ENCODE measurements around the gene TLR10.

The TLR10 gene

GRCh38 chr4:38791010-38791409 is 8.2 kb upstream of the TLR10 start:
- Histone ChIP-seq H4K8ac (ENCODE audit: low read length) (no peak overlapping the region), H2AK5ac (ENCODE audit: low read length, severe bottlenecking) (no peak overlapping the region), H2BK15ac (ENCODE audit: low read depth, poor library complexity, severe bottlenecking) (no peak overlapping the region), H3K4me1 (ENCODE audit: control insufficient read depth, insufficient read depth, low read depth, low read length) (peaks cover 6% of the 10 kb centered on the region), H2AFZ (ENCODE audit: low read depth, low read length) (no peak overlapping the region), H3K18ac (ENCODE audit: low read depth in 1 of 2, low read length in 2 of 2) (no peak overlapping the region), H3K27ac (ENCODE audit: low read length, poor library complexity, severe bottlenecking) (no peak overlapping the region), H2BK5ac (ENCODE audit: low read depth, low read length, poor library complexity, severe bottlenecking) (no peak overlapping the region), H3K9ac (ENCODE audit: low read length) (no peak overlapping the region), H3K36me3 (ENCODE audit: control insufficient read depth in 1 of 2, insufficient read depth in 2 of 2, low read depth in 1 of 2, low read length in 2 of 2) (no peaks in the 10 kb centered on the region), H3K9me3 (ENCODE audit: control insufficient read depth, low read length) (no peaks in the 10 kb centered on the region), H3K23ac (ENCODE audit: low read length in 2 of 2) (no peak overlapping the region), H4K91ac (ENCODE audit: low read length) (no peak overlapping the region), H3K4me3 (ENCODE audit: insufficient read depth in 1 of 2, low read depth in 1 of 2, low read length in 2 of 2) (no peak overlapping the region), H3K79me1 (replicated peaks; ENCODE audit: low read length, poor library complexity, severe bottlenecking) (no peaks in the 10 kb centered on the region), H3K4me2 (ENCODE audit: low read length, poor library complexity, severe bottlenecking) (no peak overlapping the region), H3K4ac (ENCODE audit: low read depth in 1 of 2, low read length in 2 of 2) (no peak overlapping the region), H2BK12ac (ENCODE audit: low read length in 2 of 2) (no peak overlapping the region), H3K27me3 (ENCODE audit: control insufficient read depth in 1 of 2, insufficient read depth in 1 of 2, low read length in 2 of 2) (no peaks in the 10 kb centered on the region), H2BK120ac (ENCODE audit: low read depth, low read length) (no peak overlapping the region), H3K14ac (ENCODE audit: low read length in 2 of 2) (no peak overlapping the region)
- DNase-seq: no peak
- WGBS: 91% methylated on average over 2 of the region's 2 CpGs

DNA sequence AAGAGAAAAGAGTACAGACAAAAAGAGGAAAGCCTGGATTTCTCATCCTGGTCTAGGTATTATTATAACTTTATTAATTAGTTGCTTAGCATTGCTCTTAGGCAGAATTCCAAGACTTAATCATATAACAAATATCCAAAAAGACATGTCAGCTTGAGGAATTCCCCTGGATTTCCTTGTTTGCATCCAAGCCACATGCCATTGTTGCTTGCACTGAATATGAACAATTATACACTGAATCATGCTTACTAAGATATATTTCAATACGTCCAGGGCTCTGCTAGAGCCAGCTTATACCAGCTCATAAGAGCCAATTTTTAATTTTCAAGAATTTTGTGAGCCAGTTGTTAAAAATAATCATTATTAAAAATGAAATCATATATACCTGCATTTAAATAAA is 5.5 kb upstream of the TLR10 start:
- Histone ChIP-seq H4K8ac (ENCODE audit: low read length) (no peak overlapping the region), H3K79me1 (replicated peaks; ENCODE audit: low read length, poor library complexity, severe bottlenecking) (no peaks in the 10 kb centered on the region), H3K4ac (ENCODE audit: low read depth in 1 of 2, low read length in 2 of 2) (no peak overlapping the region), H2BK12ac (ENCODE audit: low read length in 2 of 2) (no peak overlapping the region), H3K4me2 (ENCODE audit: low read length, poor library complexity, severe bottlenecking) (no peak overlapping the region), H3K9ac (ENCODE audit: low read length) (no peak overlapping the region), H4K91ac (ENCODE audit: low read length) (no peak overlapping the region), H3K23ac (ENCODE audit: low read length in 2 of 2) (no peak overlapping the region), H2AK5ac (ENCODE audit: low read length, severe bottlenecking) (no peak overlapping the region), H3K27ac (ENCODE audit: low read length, poor library complexity, severe bottlenecking) (no peak overlapping the region), H3K4me1 (ENCODE audit: control insufficient read depth, insufficient read depth, low read depth, low read length) (peaks cover 6% of the 10 kb centered on the region), H3K18ac (ENCODE audit: low read depth in 1 of 2, low read length in 2 of 2) (no peak overlapping the region), H2BK15ac (ENCODE audit: low read depth, poor library complexity, severe bottlenecking) (no peak overlapping the region), H3K4me3 (ENCODE audit: insufficient read depth in 1 of 2, low read depth in 1 of 2, low read length in 2 of 2) (no peak overlapping the region), H3K27me3 (ENCODE audit: control insufficient read depth in 1 of 2, insufficient read depth in 1 of 2, low read length in 2 of 2) (no peaks in the 10 kb centered on the region), H2AFZ (ENCODE audit: low read depth, low read length) (no peak overlapping the region), H3K9me3 (ENCODE audit: control insufficient read depth, low read length) (no peaks in the 10 kb centered on the region), H2BK120ac (ENCODE audit: low read depth, low read length) (no peak overlapping the region), H2BK5ac (ENCODE audit: low read depth, low read length, poor library complexity, severe bottlenecking) (no peak overlapping the region), H3K14ac (ENCODE audit: low read length in 2 of 2) (no peak overlapping the region), H3K36me3 (ENCODE audit: control insufficient read depth in 1 of 2, insufficient read depth in 2 of 2, low read depth in 1 of 2, low read length in 2 of 2) (no peaks in the 10 kb centered on the region)
- no peak for DNase-seq
- no CpG with 5 or more reads among the region's 1 CpG for WGBS

GRCh38 chr4:38787693-38788092 is 4.9 kb upstream of the TLR10 start:
- Histone ChIP-seq H2BK12ac (ENCODE audit: low read length in 2 of 2) (no peak overlapping the region), H3K9ac (ENCODE audit: low read length) (no peak overlapping the region), H3K36me3 (ENCODE audit: control insufficient read depth in 1 of 2, insufficient read depth in 2 of 2, low read depth in 1 of 2, low read length in 2 of 2) (no peaks in the 10 kb centered on the region), H2BK5ac (ENCODE audit: low read depth, low read length, poor library complexity, severe bottlenecking) (no peak overlapping the region), H2BK15ac (ENCODE audit: low read depth, poor library complexity, severe bottlenecking) (no peak overlapping the region), H3K27ac (ENCODE audit: low read length, poor library complexity, severe bottlenecking) (no peak overlapping the region), H3K4me2 (ENCODE audit: low read length, poor library complexity, severe bottlenecking) (no peak overlapping the region), H3K4me3 (ENCODE audit: insufficient read depth in 1 of 2, low read depth in 1 of 2, low read length in 2 of 2) (no peak overlapping the region), H2AK5ac (ENCODE audit: low read length, severe bottlenecking) (no peak overlapping the region), H2AFZ (ENCODE audit: low read depth, low read length) (no peak overlapping the region), H3K14ac (ENCODE audit: low read length in 2 of 2) (no peak overlapping the region), H3K79me1 (replicated peaks; ENCODE audit: low read length, poor library complexity, severe bottlenecking) (no peaks in the 10 kb centered on the region), H3K4ac (ENCODE audit: low read depth in 1 of 2, low read length in 2 of 2) (no peak overlapping the region), H3K23ac (ENCODE audit: low read length in 2 of 2) (no peak overlapping the region), H3K4me1 (ENCODE audit: control insufficient read depth, insufficient read depth, low read depth, low read length) (peaks cover 6% of the 10 kb centered on the region), H2BK120ac (ENCODE audit: low read depth, low read length) (no peak overlapping the region), H3K18ac (ENCODE audit: low read depth in 1 of 2, low read length in 2 of 2) (no peak overlapping the region), H3K9me3 (ENCODE audit: control insufficient read depth, low read length) (no peaks in the 10 kb centered on the region), H4K8ac (ENCODE audit: low read length) (no peak overlapping the region), H3K27me3 (ENCODE audit: control insufficient read depth in 1 of 2, insufficient read depth in 1 of 2, low read length in 2 of 2) (no peaks in the 10 kb centered on the region), H4K91ac (ENCODE audit: low read length) (no peak overlapping the region)
- 81% methylated on average over 4 of the region's 4 CpGs for WGBS
- no peak for DNase-seq

DNA sequence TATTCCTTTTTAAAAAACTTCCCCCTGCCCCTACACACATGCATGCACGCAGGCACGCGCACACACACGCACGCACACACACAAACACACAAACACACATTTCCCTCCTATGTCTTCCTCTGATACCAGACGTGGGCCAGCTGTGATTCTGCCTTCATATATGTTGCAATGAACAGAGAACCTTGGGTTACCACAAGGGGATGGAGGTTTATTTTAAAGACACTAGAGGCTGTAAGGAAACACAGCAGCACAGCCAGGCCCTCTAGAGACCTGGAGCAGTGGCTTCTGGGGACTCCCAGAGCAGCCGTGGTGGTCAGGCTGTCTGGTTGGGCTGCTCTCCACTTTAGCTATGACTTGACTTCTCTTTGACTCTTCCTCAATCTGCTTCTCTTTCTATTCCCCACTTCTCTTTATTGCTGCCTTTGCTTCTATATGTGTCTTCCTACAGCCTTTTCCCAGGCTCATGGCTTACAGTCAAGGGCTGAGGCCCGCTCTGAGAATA is 3.2 kb upstream of the TLR10 start:
- H3K4me3 ChIP-seq (ENCODE audit: insufficient read depth in 1 of 2, low read depth in 1 of 2, low read length in 2 of 2): no peak overlapping the region
- no peaks in the 10 kb centered on the region for H3K27me3 ChIP-seq (ENCODE audit: control insufficient read depth in 1 of 2, insufficient read depth in 1 of 2, low read length in 2 of 2)
- no peak overlapping the region for H2AFZ ChIP-seq (ENCODE audit: low read depth, low read length)
- H3K36me3 ChIP-seq (ENCODE audit: control insufficient read depth in 1 of 2, insufficient read depth in 2 of 2, low read depth in 1 of 2, low read length in 2 of 2): no peaks in the 10 kb centered on the region
- WGBS: 93% methylated on average over 8 of the region's 8 CpGs
- H3K18ac ChIP-seq (ENCODE audit: low read depth in 1 of 2, low read length in 2 of 2): no peak overlapping the region
- no peak overlapping the region for H3K4ac ChIP-seq (ENCODE audit: low read depth in 1 of 2, low read length in 2 of 2)
- peaks cover 6% of the 10 kb centered on the region for H3K4me1 ChIP-seq (ENCODE audit: control insufficient read depth, insufficient read depth, low read depth, low read length)
- H2BK5ac ChIP-seq (ENCODE audit: low read depth, low read length, poor library complexity, severe bottlenecking): no peak overlapping the region
- no peak overlapping the region for H3K4me2 ChIP-seq (ENCODE audit: low read length, poor library complexity, severe bottlenecking)
- H3K27ac ChIP-seq (ENCODE audit: low read length, poor library complexity, severe bottlenecking): no peak overlapping the region
- no peak overlapping the region for H3K9ac ChIP-seq (ENCODE audit: low read length)
- no peak overlapping the region for H4K8ac ChIP-seq (ENCODE audit: low read length)
- no peak overlapping the region for H2AK5ac ChIP-seq (ENCODE audit: low read length, severe bottlenecking)
- no peak overlapping the region for H2BK12ac ChIP-seq (ENCODE audit: low read length in 2 of 2)
- peak; percentile 10 for DNase-seq
- H3K23ac ChIP-seq (ENCODE audit: low read length in 2 of 2): no peak overlapping the region
- no peak overlapping the region for H4K91ac ChIP-seq (ENCODE audit: low read length)
- no peaks in the 10 kb centered on the region for H3K9me3 ChIP-seq (ENCODE audit: control insufficient read depth, low read length)
- no peaks in the 10 kb centered on the region for H3K79me1 ChIP-seq (replicated peaks; ENCODE audit: low read length, poor library complexity, severe bottlenecking)
- H2BK15ac ChIP-seq (ENCODE audit: low read depth, poor library complexity, severe bottlenecking): no peak overlapping the region
- no peak overlapping the region for H2BK120ac ChIP-seq (ENCODE audit: low read depth, low read length)
- no peak overlapping the region for H3K14ac ChIP-seq (ENCODE audit: low read length in 2 of 2)

All from mesenchymal stem cell (in vitro differentiated cells and primary cell).